Measurements from ENCODE around the gene VENTX.

DNA sequence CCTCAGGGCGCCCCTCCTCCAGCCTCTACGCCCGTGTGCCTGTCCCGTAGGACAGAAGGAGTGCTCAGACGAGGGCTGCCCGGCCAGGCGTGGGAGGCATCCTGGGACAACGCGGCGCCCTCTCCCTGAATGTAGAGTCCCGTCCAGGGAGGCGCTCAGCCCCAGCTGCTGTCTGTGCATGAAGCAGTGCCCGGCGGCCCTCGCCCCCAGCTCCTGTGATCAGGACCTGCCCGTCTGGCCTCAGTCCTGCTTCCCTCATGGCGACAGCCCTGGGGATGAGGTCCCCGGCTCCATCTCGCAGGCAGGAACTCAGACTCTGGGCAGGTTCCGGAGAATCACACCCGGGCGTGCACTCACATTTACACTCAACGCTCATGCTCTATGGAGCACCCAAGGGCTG lies 32.5 kb upstream of the VENTX start:
- TF ChIP-seq, protein P1, sequence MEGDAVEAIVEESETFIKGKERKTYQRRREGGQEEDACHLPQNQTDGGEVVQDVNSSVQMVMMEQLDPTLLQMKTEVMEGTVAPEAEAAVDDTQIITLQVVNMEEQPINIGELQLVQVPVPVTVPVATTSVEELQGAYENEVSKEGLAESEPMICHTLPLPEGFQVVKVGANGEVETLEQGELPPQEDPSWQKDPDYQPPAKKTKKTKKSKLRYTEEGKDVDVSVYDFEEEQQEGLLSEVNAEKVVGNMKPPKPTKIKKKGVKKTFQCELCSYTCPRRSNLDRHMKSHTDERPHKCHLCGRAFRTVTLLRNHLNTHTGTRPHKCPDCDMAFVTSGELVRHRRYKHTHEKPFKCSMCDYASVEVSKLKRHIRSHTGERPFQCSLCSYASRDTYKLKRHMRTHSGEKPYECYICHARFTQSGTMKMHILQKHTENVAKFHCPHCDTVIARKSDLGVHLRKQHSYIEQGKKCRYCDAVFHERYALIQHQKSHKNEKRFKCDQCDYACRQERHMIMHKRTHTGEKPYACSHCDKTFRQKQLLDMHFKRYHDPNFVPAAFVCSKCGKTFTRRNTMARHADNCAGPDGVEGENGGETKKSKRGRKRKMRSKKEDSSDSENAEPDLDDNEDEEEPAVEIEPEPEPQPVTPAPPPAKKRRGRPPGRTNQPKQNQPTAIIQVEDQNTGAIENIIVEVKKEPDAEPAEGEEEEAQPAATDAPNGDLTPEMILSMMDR (IDR thresholded peaks at IDR 0.05) = no peak
- TF ChIP-seq EZH2 (IDR thresholded peaks at IDR 0.05) (no peak), EZH2phosphoT487 (IDR thresholded peaks at IDR 0.05) (no peak)

Data from neural progenitor cell (in vitro differentiated cells).